OCI-LY3 (cell line): ENCODE data around the gene CASP10.

Experiments
- H2AFZ ChIP-seq: fragments of 200-600, 300-600 bp; shearing (Covaris generic); 2 replicates; pipeline ENCODE4 v1.6.0; 2014; ENCODE audit warnings: antibody characterized with exemption, low read depth, low read length
- H3K27ac ChIP-seq: fragments of 200-600, 300-600 bp; sonication (generic); 2 replicates; pipeline ENCODE4 v1.5.1; 2014; ENCODE audit warnings: mild to moderate bottlenecking, low read length, moderate library complexity, mixed read lengths
- H3K27me3 ChIP-seq: fragments of 200-600, 300-600 bp; sonication (generic); 2 replicates; pipeline ENCODE4 v1.6.1; 2014; ENCODE audit warnings: low read depth, low read length, mixed read lengths
- H3K36me3 ChIP-seq: fragments of 200-600, 300-600 bp; sonication (generic); replicated peaks from 2 replicates; pipeline ENCODE3; 2014; ENCODE audit warnings: low read depth, low read length, mixed read lengths
- H3K4me1 ChIP-seq: fragments of 300-600, 200-600 bp; sonication (generic); 2 replicates; pipeline ENCODE4 v1.6.1; 2014; ENCODE audit warnings: low read length, mixed read lengths
- H3K4me2 ChIP-seq: fragments of 200-600, 300-600 bp; sonication (generic); 2 replicates; pipeline ENCODE4 v1.6.1; 2014; ENCODE audit warnings: low read length, mixed read lengths
- H3K4me3 ChIP-seq: fragments of 300-600, 200-600 bp; sonication (generic); 2 replicates; pipeline ENCODE4 v1.5.1; 2014; ENCODE audit warnings: antibody characterized with exemption, mild to moderate bottlenecking, low read length, moderate library complexity
- H3K79me2 ChIP-seq: fragments of 300-600, 200-600 bp; shearing (Covaris generic); 2 replicates; pipeline ENCODE4 v1.6.1; 2014; ENCODE audit warnings: mild to moderate bottlenecking, low read length, mixed read lengths
- H3K9ac ChIP-seq: fragments of 300-600, 200-600 bp; shearing (Covaris generic); 2 replicates; pipeline ENCODE4 v1.6.0; 2014; ENCODE audit warnings: mild to moderate bottlenecking, low read length, moderate library complexity
- H3K9me3 ChIP-seq: fragments of 200-600, 300-600 bp; shearing (Covaris generic); 2 replicates; pipeline ENCODE4 v1.6.1; 2014; ENCODE audit warnings: low read length, mixed read lengths; ENCODE audit not compliant: insufficient read depth
- H4K20me1 ChIP-seq: fragments of 200-600, 300-600 bp; sonication (generic); 2 replicates; pipeline ENCODE4 v1.6.1; 2016; ENCODE audit warnings: low read length, mixed read lengths; ENCODE audit not compliant: insufficient read depth
- EZH2phosphoT487 ChIP-seq: fragments of 200-600 bp; shearing (Covaris generic); IDR thresholded peaks from 2 replicates; pipeline ENCODE4 v1.6.1; 2018; ENCODE audit warnings: antibody characterized with exemption, mixed run types, low read depth
- TF ChIP-seq, protein P1 (sequence below): fragments of 200-600, 300-600 bp; sonication (generic); IDR thresholded peaks from 2 replicates; pipeline ENCODE4 v1.5.1; 2014; ENCODE audit warnings: antibody characterized with exemption, low read length, low read depth

CASP10 gene

GRCh38 chr2:201244829-201245228 is 61.9 kb downstream of the CASP10 start:
- Histone ChIP-seq H3K36me3 (peaks cover 24% of the 10 kb centered on the region), H4K20me1 (0 out of 2 replicates have a peak, but pooled peaks cover 2% of the 10 kb centered on the region), H3K4me3 (no peak overlapping the region), H2AFZ (no peak overlapping the region), H3K27ac (no peak overlapping the region), H3K79me2 (peaks cover 21% of the 10 kb centered on the region), H3K4me1 (peaks cover 45% of the 10 kb centered on the region), H3K9ac (no peak overlapping the region), H3K27me3 (no peaks in the 10 kb centered on the region), H3K9me3 (no peaks in the 10 kb centered on the region), H3K4me2 (peak overlapping the region; percentile 25; the same call in 1 of the 2 replicates)
- TF ChIP-seq EZH2phosphoT487: no peak
- TF ChIP-seq, protein P1, sequence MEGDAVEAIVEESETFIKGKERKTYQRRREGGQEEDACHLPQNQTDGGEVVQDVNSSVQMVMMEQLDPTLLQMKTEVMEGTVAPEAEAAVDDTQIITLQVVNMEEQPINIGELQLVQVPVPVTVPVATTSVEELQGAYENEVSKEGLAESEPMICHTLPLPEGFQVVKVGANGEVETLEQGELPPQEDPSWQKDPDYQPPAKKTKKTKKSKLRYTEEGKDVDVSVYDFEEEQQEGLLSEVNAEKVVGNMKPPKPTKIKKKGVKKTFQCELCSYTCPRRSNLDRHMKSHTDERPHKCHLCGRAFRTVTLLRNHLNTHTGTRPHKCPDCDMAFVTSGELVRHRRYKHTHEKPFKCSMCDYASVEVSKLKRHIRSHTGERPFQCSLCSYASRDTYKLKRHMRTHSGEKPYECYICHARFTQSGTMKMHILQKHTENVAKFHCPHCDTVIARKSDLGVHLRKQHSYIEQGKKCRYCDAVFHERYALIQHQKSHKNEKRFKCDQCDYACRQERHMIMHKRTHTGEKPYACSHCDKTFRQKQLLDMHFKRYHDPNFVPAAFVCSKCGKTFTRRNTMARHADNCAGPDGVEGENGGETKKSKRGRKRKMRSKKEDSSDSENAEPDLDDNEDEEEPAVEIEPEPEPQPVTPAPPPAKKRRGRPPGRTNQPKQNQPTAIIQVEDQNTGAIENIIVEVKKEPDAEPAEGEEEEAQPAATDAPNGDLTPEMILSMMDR: peak; percentile 21; the same call in 1 of the 2 replicates

- Histone ChIP-seq H3K4me3 (no peak overlapping the region), H2AFZ (no peak overlapping the region), H3K27me3 (no peaks in the 10 kb centered on the region), H3K4me1 (peaks cover 60% of the 10 kb centered on the region), H3K9me3 (no peaks in the 10 kb centered on the region), H3K79me2 (peaks cover 26% of the 10 kb centered on the region), H3K4me2 (no peak overlapping the region), H3K36me3 (peaks cover 19% of the 10 kb centered on the region), H3K9ac (no peak overlapping the region), H3K27ac (no peak overlapping the region), H4K20me1 (no peaks in the 10 kb centered on the region)
- TF ChIP-seq EZH2phosphoT487: no peak
- TF ChIP-seq, protein P1: no peak
Measured at GRCh38 chr2:201246280-201246679, 63.3 kb downstream of the CASP10 start.

- 0 out of 2 replicates have a peak, but pooled peaks cover 4% of the 10 kb centered on the region for H3K9me3 ChIP-seq
- H4K20me1 ChIP-seq: no peaks in the 10 kb centered on the region
- peak overlapping the region; percentile 52 for H3K27ac ChIP-seq
- peaks cover 34% of the 10 kb centered on the region for H3K79me2 ChIP-seq
- peak overlapping the region; percentile 74 for H3K4me2 ChIP-seq
- peak overlapping the region; percentile 19 for H3K9ac ChIP-seq
- peaks cover 17% of the 10 kb centered on the region for H3K36me3 ChIP-seq
- H2AFZ ChIP-seq: no peak overlapping the region
- H3K27me3 ChIP-seq: no peaks in the 10 kb centered on the region
- TF ChIP-seq, protein P1: no peak
- TF ChIP-seq EZH2phosphoT487: no peak
- peaks cover 74% of the 10 kb centered on the region for H3K4me1 ChIP-seq
- H3K4me3 ChIP-seq: peak overlapping the region; percentile 52
Measured at GRCh38 chr2:201248288-201248844, 65.4 kb downstream of the CASP10 start.

DNA sequence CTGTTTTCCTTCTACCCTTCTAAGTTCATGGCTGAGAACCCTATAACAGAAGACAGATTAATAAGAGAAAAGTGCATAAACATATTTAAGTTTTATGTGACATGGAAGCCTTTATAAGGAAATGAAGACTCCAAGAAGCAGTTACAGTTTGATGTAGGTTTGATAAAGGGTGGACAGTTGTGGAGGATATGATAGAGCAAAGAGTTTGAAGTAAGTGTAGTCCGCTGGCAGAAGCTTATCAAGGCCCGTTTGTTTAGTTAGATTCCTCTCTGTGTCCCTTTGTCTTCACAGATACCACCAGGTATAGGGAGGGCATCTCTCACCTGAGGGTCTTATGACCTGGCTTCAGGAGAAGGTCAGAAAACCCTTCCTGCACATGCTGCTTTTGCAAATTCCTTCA is 66.9 kb downstream of the CASP10 start:
- H3K9me3 ChIP-seq: 0 out of 2 replicates have a peak, but pooled peaks cover 4% of the 10 kb centered on the region
- peaks cover 41% of the 10 kb centered on the region for H3K79me2 ChIP-seq
- H3K9ac ChIP-seq: no peak overlapping the region
- H3K27ac ChIP-seq: peak overlapping the region; percentile 75
- no peak overlapping the region for H2AFZ ChIP-seq
- H4K20me1 ChIP-seq: no peaks in the 10 kb centered on the region
- no peak overlapping the region for H3K4me2 ChIP-seq
- no peak overlapping the region for H3K4me3 ChIP-seq
- TF ChIP-seq, protein P1: no peak
- TF ChIP-seq EZH2phosphoT487: no peak
- peaks cover 80% of the 10 kb centered on the region for H3K4me1 ChIP-seq
- no peaks in the 10 kb centered on the region for H3K27me3 ChIP-seq
- H3K36me3 ChIP-seq: peaks cover 30% of the 10 kb centered on the region
